Measurements from ENCODE around the gene CDRT15. TPM values are rescaled to one million over a fixed set of nuclear protein-coding genes. Genes with fewer than 3 reads are reported as not detected.

The CDRT15 gene
- total RNA-seq, 1 experiment from 2014 or later, result not detected

GRCh38 chr17:14206891-14207290 is 29.8 kb downstream of the CDRT15 start (continued):
- TF ChIP-seq MXD4 (CRISPR knock-in tag; IDR thresholded peaks at IDR 0.05; ENCODE audit: borderline replicate concordance) (no peak), EMX1 (CRISPR knock-in tag; IDR thresholded peaks at IDR 0.05) (no peak)

DNA sequence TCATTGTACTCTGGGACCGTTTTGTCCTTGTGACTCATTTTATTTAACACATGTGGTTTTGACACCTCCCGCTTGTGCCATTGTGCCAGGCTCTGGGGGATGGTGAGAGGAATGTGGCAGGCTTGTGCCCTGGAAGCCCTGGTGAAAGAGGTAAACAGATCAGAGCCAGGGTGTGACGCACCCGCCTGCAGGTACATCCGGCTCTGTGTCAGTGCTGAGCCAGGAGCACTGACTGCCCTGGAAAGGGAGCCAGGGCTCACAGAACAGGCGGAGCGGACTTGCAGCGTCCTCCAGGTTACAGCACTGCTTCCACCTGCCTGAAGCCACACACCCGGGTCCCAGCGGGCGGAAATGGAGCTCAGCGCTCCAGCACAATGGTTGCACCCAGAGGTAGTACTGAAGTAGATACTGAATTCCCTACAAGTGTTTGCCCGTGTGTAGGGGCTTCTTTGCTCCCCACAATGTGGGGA is 30.6 kb downstream of the CDRT15 start:
- DNase-seq (ENCODE audit: low spot score) (no peak), ATAC-seq (no peak; the same call in 1 of the 2 replicates)
- ChIA-PET POLR2A (interaction anchor here (1.6 kb wide), 1 partner anchor 95 kb away, joined by 3 read pairs; the partner anchor contains the start of gene HS3ST3B1), CTCF (interaction anchor here (1.3 kb wide), 1 partner anchor 95 kb away, joined by 4 read pairs; the partner anchor contains the start of gene HS3ST3B1)
- TF ChIP-seq TP53 (CRISPR knock-in tag; IDR thresholded peaks at IDR 0.05) (no peak), USF1 (CRISPR knock-in tag; IDR thresholded peaks at IDR 0.05) (no peak), ATF1 (CRISPR knock-in tag; IDR thresholded peaks at IDR 0.05) (no peak), ZNF232 (CRISPR knock-in tag; IDR thresholded peaks at IDR 0.05) (no peak), ELF4 (CRISPR knock-in tag; IDR thresholded peaks at IDR 0.05; ENCODE audit: low read depth) (no peak), ZMAT4 (CRISPR knock-in tag; IDR thresholded peaks at IDR 0.05) (no peak), SMAD3 (CRISPR knock-in tag; IDR thresholded peaks at IDR 0.05; ENCODE audit: borderline replicate concordance) (no peak), GRHL2 (CRISPR knock-in tag; IDR thresholded peaks at IDR 0.05; ENCODE audit: insufficient replicate concordance, severe bottlenecking) (no peak), ETV6 (CRISPR knock-in tag; IDR thresholded peaks at IDR 0.05) (no peak), HMGA2 (CRISPR knock-in tag; IDR thresholded peaks at IDR 0.05) (no peak), ZNF396 (CRISPR knock-in tag; IDR thresholded peaks at IDR 0.05; ENCODE audit: borderline replicate concordance) (no peak), NFYB (CRISPR knock-in tag; conservative IDR thresholded peaks at IDR 0.05; ENCODE audit: low read depth) (no peak), HMGXB4 (CRISPR knock-in tag; IDR thresholded peaks at IDR 0.05) (no peak), KAT7 (CRISPR knock-in tag; IDR thresholded peaks at IDR 0.05; ENCODE audit: borderline replicate concordance) (no peak), TEAD4 (CRISPR knock-in tag; IDR thresholded peaks at IDR 0.05) (no peak), MLX (CRISPR knock-in tag; IDR thresholded peaks at IDR 0.05) (no peak), TEAD1 (CRISPR knock-in tag; IDR thresholded peaks at IDR 0.05) (no peak)
- TF ChIP-seq, protein P1, sequence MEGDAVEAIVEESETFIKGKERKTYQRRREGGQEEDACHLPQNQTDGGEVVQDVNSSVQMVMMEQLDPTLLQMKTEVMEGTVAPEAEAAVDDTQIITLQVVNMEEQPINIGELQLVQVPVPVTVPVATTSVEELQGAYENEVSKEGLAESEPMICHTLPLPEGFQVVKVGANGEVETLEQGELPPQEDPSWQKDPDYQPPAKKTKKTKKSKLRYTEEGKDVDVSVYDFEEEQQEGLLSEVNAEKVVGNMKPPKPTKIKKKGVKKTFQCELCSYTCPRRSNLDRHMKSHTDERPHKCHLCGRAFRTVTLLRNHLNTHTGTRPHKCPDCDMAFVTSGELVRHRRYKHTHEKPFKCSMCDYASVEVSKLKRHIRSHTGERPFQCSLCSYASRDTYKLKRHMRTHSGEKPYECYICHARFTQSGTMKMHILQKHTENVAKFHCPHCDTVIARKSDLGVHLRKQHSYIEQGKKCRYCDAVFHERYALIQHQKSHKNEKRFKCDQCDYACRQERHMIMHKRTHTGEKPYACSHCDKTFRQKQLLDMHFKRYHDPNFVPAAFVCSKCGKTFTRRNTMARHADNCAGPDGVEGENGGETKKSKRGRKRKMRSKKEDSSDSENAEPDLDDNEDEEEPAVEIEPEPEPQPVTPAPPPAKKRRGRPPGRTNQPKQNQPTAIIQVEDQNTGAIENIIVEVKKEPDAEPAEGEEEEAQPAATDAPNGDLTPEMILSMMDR (IDR thresholded peaks at IDR 0.05), result no peak
- TF ChIP-seq, protein P2, sequence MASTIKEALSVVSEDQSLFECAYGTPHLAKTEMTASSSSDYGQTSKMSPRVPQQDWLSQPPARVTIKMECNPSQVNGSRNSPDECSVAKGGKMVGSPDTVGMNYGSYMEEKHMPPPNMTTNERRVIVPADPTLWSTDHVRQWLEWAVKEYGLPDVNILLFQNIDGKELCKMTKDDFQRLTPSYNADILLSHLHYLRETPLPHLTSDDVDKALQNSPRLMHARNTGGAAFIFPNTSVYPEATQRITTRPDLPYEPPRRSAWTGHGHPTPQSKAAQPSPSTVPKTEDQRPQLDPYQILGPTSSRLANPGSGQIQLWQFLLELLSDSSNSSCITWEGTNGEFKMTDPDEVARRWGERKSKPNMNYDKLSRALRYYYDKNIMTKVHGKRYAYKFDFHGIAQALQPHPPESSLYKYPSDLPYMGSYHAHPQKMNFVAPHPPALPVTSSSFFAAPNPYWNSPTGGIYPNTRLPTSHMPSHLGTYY (CRISPR knock-in tag; IDR thresholded peaks at IDR 0.05), result no peak
- TF ChIP-seq, protein P3, sequence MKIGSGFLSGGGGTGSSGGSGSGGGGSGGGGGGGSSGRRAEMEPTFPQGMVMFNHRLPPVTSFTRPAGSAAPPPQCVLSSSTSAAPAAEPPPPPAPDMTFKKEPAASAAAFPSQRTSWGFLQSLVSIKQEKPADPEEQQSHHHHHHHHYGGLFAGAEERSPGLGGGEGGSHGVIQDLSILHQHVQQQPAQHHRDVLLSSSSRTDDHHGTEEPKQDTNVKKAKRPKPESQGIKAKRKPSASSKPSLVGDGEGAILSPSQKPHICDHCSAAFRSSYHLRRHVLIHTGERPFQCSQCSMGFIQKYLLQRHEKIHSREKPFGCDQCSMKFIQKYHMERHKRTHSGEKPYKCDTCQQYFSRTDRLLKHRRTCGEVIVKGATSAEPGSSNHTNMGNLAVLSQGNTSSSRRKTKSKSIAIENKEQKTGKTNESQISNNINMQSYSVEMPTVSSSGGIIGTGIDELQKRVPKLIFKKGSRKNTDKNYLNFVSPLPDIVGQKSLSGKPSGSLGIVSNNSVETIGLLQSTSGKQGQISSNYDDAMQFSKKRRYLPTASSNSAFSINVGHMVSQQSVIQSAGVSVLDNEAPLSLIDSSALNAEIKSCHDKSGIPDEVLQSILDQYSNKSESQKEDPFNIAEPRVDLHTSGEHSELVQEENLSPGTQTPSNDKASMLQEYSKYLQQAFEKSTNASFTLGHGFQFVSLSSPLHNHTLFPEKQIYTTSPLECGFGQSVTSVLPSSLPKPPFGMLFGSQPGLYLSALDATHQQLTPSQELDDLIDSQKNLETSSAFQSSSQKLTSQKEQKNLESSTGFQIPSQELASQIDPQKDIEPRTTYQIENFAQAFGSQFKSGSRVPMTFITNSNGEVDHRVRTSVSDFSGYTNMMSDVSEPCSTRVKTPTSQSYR (CRISPR knock-in tag; IDR thresholded peaks at IDR 0.05), result no peak
- Mint-ChIP-seq H3K27ac (0 out of 2 replicates have a peak overlapping the region, but pooled peaks have one; percentile 28), H3K27me3 (ENCODE audit: low read depth) (no peaks in the 10 kb centered on the region), H3K36me3 (peaks cover 17% of the 10 kb centered on the region), H3K9me3 (peaks cover 4% of the 10 kb centered on the region), H3K4me3 (no peak overlapping the region), H3K4me1 (peaks cover 4% of the 10 kb centered on the region; the same call in 1 of the 2 replicates)

Data from WTC11 (cell line).